Spleen (tissue), 7 donors: Measurements from ENCODE around the gene TM4SF20.

Source experiments
- POLR2A ChIP-seq, 3 donors: fragments of 450-650 bp; IDR thresholded peaks; one replicate each; pipeline ENCODE4 v1.5.1; 2017; ENCODE audit warnings: antibody characterized with exemption in 3 of 3, mild to moderate bottlenecking in 1 of 3
- POLR2AphosphoS5 ChIP-seq, 3 donors: sonication (generic); formaldehyde crosslinking; IDR thresholded peaks; one replicate each; pipeline ENCODE4 v1.5.1; 2017; ENCODE audit warnings: antibody characterized with exemption in 3 of 3
- TF ChIP-seq, protein P1 (sequence below), 11 experiments: fragments of 200-600 bp in 7 of 11; fragments of 450-650 bp in 4 of 11; sonication (generic) in 4 of 11; IDR thresholded peaks in 8 of 11; conservative IDR thresholded peaks in 3 of 11; 1 replicate in 7 of 11; 2 replicates in 4 of 11; pipeline versions ENCODE4 v1.4.0 to v1.8.0; 2016 to 2021; ENCODE audit warnings: antibody characterized with exemption in 11 of 11, inconsistent platforms in 4 of 11, mild to moderate bottlenecking in 1 of 11
- donor health status: DM: no; HTN: no; CAD: no; lungs with moderate emphysema.
- donor health status: DM: no; HTN: no; CAD: no.
- donor health status: DM: no; HTN: no; CAD: no.

- TF ChIP-seq, protein P1, sequence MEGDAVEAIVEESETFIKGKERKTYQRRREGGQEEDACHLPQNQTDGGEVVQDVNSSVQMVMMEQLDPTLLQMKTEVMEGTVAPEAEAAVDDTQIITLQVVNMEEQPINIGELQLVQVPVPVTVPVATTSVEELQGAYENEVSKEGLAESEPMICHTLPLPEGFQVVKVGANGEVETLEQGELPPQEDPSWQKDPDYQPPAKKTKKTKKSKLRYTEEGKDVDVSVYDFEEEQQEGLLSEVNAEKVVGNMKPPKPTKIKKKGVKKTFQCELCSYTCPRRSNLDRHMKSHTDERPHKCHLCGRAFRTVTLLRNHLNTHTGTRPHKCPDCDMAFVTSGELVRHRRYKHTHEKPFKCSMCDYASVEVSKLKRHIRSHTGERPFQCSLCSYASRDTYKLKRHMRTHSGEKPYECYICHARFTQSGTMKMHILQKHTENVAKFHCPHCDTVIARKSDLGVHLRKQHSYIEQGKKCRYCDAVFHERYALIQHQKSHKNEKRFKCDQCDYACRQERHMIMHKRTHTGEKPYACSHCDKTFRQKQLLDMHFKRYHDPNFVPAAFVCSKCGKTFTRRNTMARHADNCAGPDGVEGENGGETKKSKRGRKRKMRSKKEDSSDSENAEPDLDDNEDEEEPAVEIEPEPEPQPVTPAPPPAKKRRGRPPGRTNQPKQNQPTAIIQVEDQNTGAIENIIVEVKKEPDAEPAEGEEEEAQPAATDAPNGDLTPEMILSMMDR (IDR thresholded peaks at IDR 0.05 in 8 of 11, conservative IDR thresholded peaks at IDR 0.05 in 3 of 11), result no peak
- TF ChIP-seq POLR2AphosphoS5 (IDR thresholded peaks at IDR 0.05) (no peak), POLR2A (IDR thresholded peaks at IDR 0.05) (no peak)
These were observed 37.6 kb downstream of the TM4SF20 start for GRCh38 chr2:227341553-227341952.
